Measurements from ENCODE around the gene NLRC3. TPM values are rescaled to one million over a fixed set of nuclear protein-coding genes. Genes with fewer than 3 reads are reported as not detected.

Gene NLRC3
- total RNA-seq, 1 experiment from 2014 or later = 0.15 TPM

DNA sequence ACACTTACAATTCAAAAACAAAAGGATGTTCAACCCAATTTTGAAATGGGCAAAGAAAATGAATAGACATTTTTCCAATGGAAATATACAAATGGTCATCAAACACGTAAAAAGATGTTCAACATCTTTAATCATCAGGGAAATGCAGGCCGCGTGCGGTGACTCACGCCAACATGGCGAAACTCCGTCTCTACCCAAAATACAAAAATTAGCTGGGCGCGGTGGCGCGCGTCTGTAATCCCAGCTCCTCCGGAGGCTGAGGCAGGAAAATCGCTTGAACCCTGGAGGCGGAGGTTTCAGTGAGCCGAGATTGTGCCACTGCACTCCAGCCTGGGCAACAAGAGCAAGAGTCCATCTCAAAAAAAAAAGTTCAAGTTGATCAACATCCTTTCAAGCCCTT lies 78.2 kb downstream of the NLRC3 start:
- no peaks in the 10 kb centered on the region for H3K27me3 ChIP-seq (ENCODE audit: insufficient read depth, low read length)
- H3K4me3 ChIP-seq (replicated peaks in 1 of 2; ENCODE audit: low read depth in 1 of 2, low read length in 2 of 2) = no peak overlapping the region
- no peak overlapping the region for H3K4me2 ChIP-seq (ENCODE audit: low read length)
- intact Hi-C loops (cut with micrococcal nuclease) = no loop called here
- H3K79me2 ChIP-seq (ENCODE audit: insufficient read depth, low read length) = peaks cover 14% of the 10 kb centered on the region; the same call in 1 of the 2 replicates
- no peak overlapping the region for H3K9ac ChIP-seq (ENCODE audit: low read length)
- no peak for DNase-seq (ENCODE audit: low read depth, low spot score)
- no TSS peak for BruUV-seq (replicated peaks)
- H3K9me2 ChIP-seq (ENCODE audit: insufficient read depth) = no peaks in the 10 kb centered on the region
- RAD21 ChIA-PET (ENCODE audit: low non-redundant PET in 1 of 2, low total read pairs in 2 of 2, uncharacterized antibody in 2 of 2, unreplicated experiment in 2 of 2) = no interaction called here
- H3K27ac ChIP-seq (ENCODE audit: low read depth, low read length) = no peak overlapping the region
- H4K20me1 ChIP-seq (ENCODE audit: insufficient read depth) = no peaks in the 10 kb centered on the region
- no peak for ATAC-seq
- CTCF ChIA-PET = no interaction called here
- no peaks in the 10 kb centered on the region for H3K9me3 ChIP-seq (ENCODE audit: control insufficient read depth in 1 of 2, insufficient read depth in 1 of 2, low read depth in 1 of 2, low read length in 2 of 2)
- H3K4me1 ChIP-seq (ENCODE audit: control insufficient read depth in 1 of 2, insufficient read depth in 2 of 2, low read length in 2 of 2) = peaks cover 18 to 23% of the 10 kb centered on the region in 2 experiments
- H3K36me3 ChIP-seq (ENCODE audit: control insufficient read depth in 1 of 2, insufficient read depth in 2 of 2, low read length in 2 of 2) = no peaks in the 10 kb centered on the region
- POLR2A ChIA-PET = no interaction called here
- TF ChIP-seq RAD21 (IDR thresholded peaks at IDR 0.05; ENCODE audit: low read depth) = no peak
- TF ChIP-seq, protein P1, sequence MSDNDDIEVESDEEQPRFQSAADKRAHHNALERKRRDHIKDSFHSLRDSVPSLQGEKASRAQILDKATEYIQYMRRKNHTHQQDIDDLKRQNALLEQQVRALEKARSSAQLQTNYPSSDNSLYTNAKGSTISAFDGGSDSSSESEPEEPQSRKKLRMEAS (IDR thresholded peaks at IDR 0.05) = no peak
- TF ChIP-seq, protein P2, sequence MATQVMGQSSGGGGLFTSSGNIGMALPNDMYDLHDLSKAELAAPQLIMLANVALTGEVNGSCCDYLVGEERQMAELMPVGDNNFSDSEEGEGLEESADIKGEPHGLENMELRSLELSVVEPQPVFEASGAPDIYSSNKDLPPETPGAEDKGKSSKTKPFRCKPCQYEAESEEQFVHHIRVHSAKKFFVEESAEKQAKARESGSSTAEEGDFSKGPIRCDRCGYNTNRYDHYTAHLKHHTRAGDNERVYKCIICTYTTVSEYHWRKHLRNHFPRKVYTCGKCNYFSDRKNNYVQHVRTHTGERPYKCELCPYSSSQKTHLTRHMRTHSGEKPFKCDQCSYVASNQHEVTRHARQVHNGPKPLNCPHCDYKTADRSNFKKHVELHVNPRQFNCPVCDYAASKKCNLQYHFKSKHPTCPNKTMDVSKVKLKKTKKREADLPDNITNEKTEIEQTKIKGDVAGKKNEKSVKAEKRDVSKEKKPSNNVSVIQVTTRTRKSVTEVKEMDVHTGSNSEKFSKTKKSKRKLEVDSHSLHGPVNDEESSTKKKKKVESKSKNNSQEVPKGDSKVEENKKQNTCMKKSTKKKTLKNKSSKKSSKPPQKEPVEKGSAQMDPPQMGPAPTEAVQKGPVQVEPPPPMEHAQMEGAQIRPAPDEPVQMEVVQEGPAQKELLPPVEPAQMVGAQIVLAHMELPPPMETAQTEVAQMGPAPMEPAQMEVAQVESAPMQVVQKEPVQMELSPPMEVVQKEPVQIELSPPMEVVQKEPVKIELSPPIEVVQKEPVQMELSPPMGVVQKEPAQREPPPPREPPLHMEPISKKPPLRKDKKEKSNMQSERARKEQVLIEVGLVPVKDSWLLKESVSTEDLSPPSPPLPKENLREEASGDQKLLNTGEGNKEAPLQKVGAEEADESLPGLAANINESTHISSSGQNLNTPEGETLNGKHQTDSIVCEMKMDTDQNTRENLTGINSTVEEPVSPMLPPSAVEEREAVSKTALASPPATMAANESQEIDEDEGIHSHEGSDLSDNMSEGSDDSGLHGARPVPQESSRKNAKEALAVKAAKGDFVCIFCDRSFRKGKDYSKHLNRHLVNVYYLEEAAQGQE (IDR thresholded peaks at IDR 0.05; ENCODE audit: low read depth) = no peak
- H2AFZ ChIP-seq (ENCODE audit: low read depth, low read length, poor library complexity, severe bottlenecking) = no peak overlapping the region

DNA sequence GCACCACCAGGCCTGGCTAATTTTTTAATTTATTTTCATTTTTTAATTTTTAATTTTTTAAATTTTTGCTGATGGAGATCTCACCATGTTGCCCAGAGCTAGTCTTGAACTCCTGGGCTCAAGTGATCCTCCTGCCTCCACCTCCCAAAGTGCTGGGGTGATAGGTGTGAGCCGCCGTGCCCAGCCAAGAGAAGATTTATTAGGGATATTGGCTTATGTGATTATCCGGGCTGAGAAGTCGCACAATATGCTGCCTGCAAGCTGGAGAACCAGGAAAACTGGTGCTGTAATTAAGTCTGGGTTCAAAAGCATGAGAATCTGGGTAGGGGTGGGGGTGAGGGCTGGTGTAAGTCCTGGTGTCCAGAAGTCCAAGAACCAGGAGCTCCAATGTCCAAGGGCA lies 79.4 kb downstream of the NLRC3 start:
- CTCF ChIA-PET = no interaction called here
- H3K4me2 ChIP-seq (ENCODE audit: low read length) = no peak overlapping the region
- no peaks in the 10 kb centered on the region for H3K36me3 ChIP-seq (ENCODE audit: control insufficient read depth in 1 of 2, insufficient read depth in 2 of 2, low read length in 2 of 2)
- H4K20me1 ChIP-seq (ENCODE audit: insufficient read depth) = no peaks in the 10 kb centered on the region
- no peak overlapping the region for H3K9ac ChIP-seq (ENCODE audit: low read length)
- DNase-seq (ENCODE audit: low read depth, low spot score) (no peak), ATAC-seq (no peak)
- peaks cover 9 to 16% of the 10 kb centered on the region in 2 experiments; a peak in 3 of 4 replicates for H3K4me1 ChIP-seq (ENCODE audit: control insufficient read depth in 1 of 2, insufficient read depth in 2 of 2, low read length in 2 of 2)
- POLR2A ChIA-PET = no interaction called here
- H3K4me3 ChIP-seq (replicated peaks in 1 of 2; ENCODE audit: low read depth in 1 of 2, low read length in 2 of 2) = no peak overlapping the region
- RAD21 ChIA-PET (ENCODE audit: low non-redundant PET in 1 of 2, low total read pairs in 2 of 2, uncharacterized antibody in 2 of 2, unreplicated experiment in 2 of 2) = no interaction called here
- no peaks in the 10 kb centered on the region for H3K9me3 ChIP-seq (ENCODE audit: control insufficient read depth in 1 of 2, insufficient read depth in 1 of 2, low read depth in 1 of 2, low read length in 2 of 2)
- H3K79me2 ChIP-seq (ENCODE audit: insufficient read depth, low read length) = peaks cover 14% of the 10 kb centered on the region; the same call in 1 of the 2 replicates
- TF ChIP-seq ZNF274 (IDR thresholded peaks at IDR 0.05; ENCODE audit: low read depth, low read length) = no peak
- TF ChIP-seq, protein P3, sequence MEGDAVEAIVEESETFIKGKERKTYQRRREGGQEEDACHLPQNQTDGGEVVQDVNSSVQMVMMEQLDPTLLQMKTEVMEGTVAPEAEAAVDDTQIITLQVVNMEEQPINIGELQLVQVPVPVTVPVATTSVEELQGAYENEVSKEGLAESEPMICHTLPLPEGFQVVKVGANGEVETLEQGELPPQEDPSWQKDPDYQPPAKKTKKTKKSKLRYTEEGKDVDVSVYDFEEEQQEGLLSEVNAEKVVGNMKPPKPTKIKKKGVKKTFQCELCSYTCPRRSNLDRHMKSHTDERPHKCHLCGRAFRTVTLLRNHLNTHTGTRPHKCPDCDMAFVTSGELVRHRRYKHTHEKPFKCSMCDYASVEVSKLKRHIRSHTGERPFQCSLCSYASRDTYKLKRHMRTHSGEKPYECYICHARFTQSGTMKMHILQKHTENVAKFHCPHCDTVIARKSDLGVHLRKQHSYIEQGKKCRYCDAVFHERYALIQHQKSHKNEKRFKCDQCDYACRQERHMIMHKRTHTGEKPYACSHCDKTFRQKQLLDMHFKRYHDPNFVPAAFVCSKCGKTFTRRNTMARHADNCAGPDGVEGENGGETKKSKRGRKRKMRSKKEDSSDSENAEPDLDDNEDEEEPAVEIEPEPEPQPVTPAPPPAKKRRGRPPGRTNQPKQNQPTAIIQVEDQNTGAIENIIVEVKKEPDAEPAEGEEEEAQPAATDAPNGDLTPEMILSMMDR (IDR thresholded peaks at IDR 0.05 in 2 of 3, conservative IDR thresholded peaks at IDR 0.05 in 1 of 3; ENCODE audit: borderline replicate concordance in 1 of 3, insufficient read depth in 1 of 3, low read depth in 2 of 3, low read length in 2 of 3) = no peak
- no peak for TF ChIP-seq CBX3 (IDR thresholded peaks at IDR 0.05; ENCODE audit: low read depth)
- no peak for TF ChIP-seq CEBPB (IDR thresholded peaks at IDR 0.05; ENCODE audit: low read depth)
- TF ChIP-seq JUND (IDR thresholded peaks at IDR 0.05) = no peak
- no peak for TF ChIP-seq EZH2phosphoT487 (IDR thresholded peaks at IDR 0.05; ENCODE audit: borderline replicate concordance)
- TF ChIP-seq ELF1 (IDR thresholded peaks at IDR 0.05; ENCODE audit: borderline replicate concordance, low read depth) = no peak
- TF ChIP-seq EGR1 (IDR thresholded peaks at IDR 0.05; ENCODE audit: low read depth) = no peak
- TF ChIP-seq YY1 (IDR thresholded peaks at IDR 0.05; ENCODE audit: extremely low read depth, insufficient replicate concordance, low read depth, low read length) = no peak
- TF ChIP-seq TCF7L2 (IDR thresholded peaks at IDR 0.05; ENCODE audit: borderline replicate concordance, extremely low read depth, insufficient read depth, insufficient read length) = no peak
- TF ChIP-seq SP1 (IDR thresholded peaks at IDR 0.05; ENCODE audit: low read depth) = no peak
- no peak for TF ChIP-seq SRF (IDR thresholded peaks at IDR 0.05; ENCODE audit: low read depth)
- TF ChIP-seq POLR2AphosphoS5 (IDR thresholded peaks at IDR 0.05; ENCODE audit: low read depth, low read length) = no peak
- no peak for TF ChIP-seq EZH2 (IDR thresholded peaks at IDR 0.05)
- no peak for TF ChIP-seq ZFX (IDR thresholded peaks at IDR 0.05)
- H2AFZ ChIP-seq (ENCODE audit: low read depth, low read length, poor library complexity, severe bottlenecking) = no peak overlapping the region
- no peaks in the 10 kb centered on the region for H3K9me2 ChIP-seq (ENCODE audit: insufficient read depth)
- no TSS peak for BruUV-seq (replicated peaks)
- intact Hi-C loops (cut with micrococcal nuclease) = no loop called here
- no peak overlapping the region for H3K27ac ChIP-seq (ENCODE audit: low read depth, low read length)
- H3K27me3 ChIP-seq (ENCODE audit: insufficient read depth, low read length) = no peaks in the 10 kb centered on the region
